GM15510 (cell line): ENCODE measurements around the gene ZBTB17.

ENCODE experiments used
- POLR2A ChIP-seq: IDR thresholded peaks from 3 replicates; pipeline ENCODE4 v1.6.1; 2011; ENCODE audit warnings: borderline replicate concordance; ENCODE audit not compliant: insufficient read length; ENCODE audit errors: extremely low read depth

ZBTB17 gene

GRCh38 chr1:15949453-15950245 lies 26.3 kb downstream of the ZBTB17 start:
- peak; percentile 47 for TF ChIP-seq POLR2A

- no peak for TF ChIP-seq POLR2A
Measured at GRCh38 chr1:15948595-15949452, 27.1 kb downstream of the ZBTB17 start.

- TF ChIP-seq POLR2A, result no peak
Measured at GRCh38 chr1:15948091-15948591, 27.8 kb downstream of the ZBTB17 start.

- TF ChIP-seq POLR2A, result no peak
Measured at GRCh38 chr1:15947382-15948090, 28.4 kb downstream of the ZBTB17 start.

GRCh38 chr1:15946571-15947381 lies 29.1 kb downstream of the ZBTB17 start:
- TF ChIP-seq POLR2A, result no peak

GRCh38 chr1:15945832-15946448 lies 30.0 kb downstream of the ZBTB17 start:
- TF ChIP-seq POLR2A, result no peak

- TF ChIP-seq POLR2A, result no peak
Measured at GRCh38 chr1:15945011-15945831, 30.7 kb downstream of the ZBTB17 start.

GRCh38 chr1:15944308-15945010 lies 31.4 kb downstream of the ZBTB17 start:
- no peak for TF ChIP-seq POLR2A

- no peak for TF ChIP-seq POLR2A
Measured at GRCh38 chr1:15943992-15944307, 32.0 kb downstream of the ZBTB17 start.

GRCh38 chr1:15943328-15943991 lies 32.4 kb downstream of the ZBTB17 start:
- TF ChIP-seq POLR2A, result no peak

- no peak for TF ChIP-seq POLR2A
Measured at GRCh38 chr1:15942661-15943327, 33.1 kb downstream of the ZBTB17 start.

GRCh38 chr1:15941899-15942660 lies 33.8 kb downstream of the ZBTB17 start:
- TF ChIP-seq POLR2A, result no peak
